Mucosa of descending colon (tissue), 3 donors: Measurements from ENCODE around the gene CTTNBP2. TPM values are rescaled to one million over a fixed set of nuclear protein-coding genes. Genes with fewer than 3 reads are reported as not detected.

Source experiments
- ATAC-seq: fragments of 200-7000 bp; cut with Tn5 transposase; one replicate; pipeline ENCODE4 v1.9.1; 2020; ENCODE audit warnings: mild to moderate bottlenecking, moderate library complexity
- DNase-seq, 3 donors: peaks; one replicate each; pipeline ENCODE4 v3.0.0-alpha.2; 2020
- H3K36me3 ChIP-seq: fragments of 200-600 bp; one replicate; pipeline ENCODE4 v1.8.0; 2021; ENCODE audit warnings: low read depth, mild to moderate bottlenecking
- H3K4me1 ChIP-seq: fragments of 200-600 bp; one replicate; pipeline ENCODE4 v1.8.0; 2021; ENCODE audit warnings: low read depth, mild to moderate bottlenecking
- H3K4me3 ChIP-seq: fragments of 200-600 bp; one replicate; pipeline ENCODE4 v1.8.0; 2021; ENCODE audit warnings: mild to moderate bottlenecking
- H3K9me3 ChIP-seq: fragments of 200-600 bp; one replicate; pipeline ENCODE4 v1.8.0; 2021; ENCODE audit warnings: mild to moderate bottlenecking
- intact Hi-C, 2 donors: fragments of 100-400 bp; cut with DNase I in 1 of 2; cut with micrococcal nuclease in 1 of 2; formaldehyde crosslinking; loops; one replicate each; pipeline versions ENCODE4 v1.11.0 to v1.11.1; 2022; cut with DNase I, micrococcal nuclease
- total RNA-seq, 3 donors: library from RNA; stranded (reverse); fragmentation: NEBNext Ultra II Directional in 2 of 3; extraction: Animal tissue kit (Norgen Biotek cat#: 25700) in 2 of 3; gene quantifications; one replicate each; pipeline versions ENCODE4 v1.2.1 to v1.2.4, GENCODE V29; 2021 to 2023
- TF ChIP-seq, protein P1 (sequence below): fragments of 200-600 bp; IDR thresholded peaks from one replicate; pipeline ENCODE4 v1.8.0; 2022; ENCODE audit warnings: antibody characterized with exemption, mild to moderate bottlenecking
- donor health status: DM: no; HTN: no; CAD: no; lungs with moderate emphysema.
- donor health status: DM: no; HTN: no; CAD: no.
- donor health status: DM: no; HTN: yes; CAD: no.

Gene CTTNBP2
- total RNA-seq, 3 donors from 2014 or later: 3.9 to 8.3 (median 7.2) TPM

DNA sequence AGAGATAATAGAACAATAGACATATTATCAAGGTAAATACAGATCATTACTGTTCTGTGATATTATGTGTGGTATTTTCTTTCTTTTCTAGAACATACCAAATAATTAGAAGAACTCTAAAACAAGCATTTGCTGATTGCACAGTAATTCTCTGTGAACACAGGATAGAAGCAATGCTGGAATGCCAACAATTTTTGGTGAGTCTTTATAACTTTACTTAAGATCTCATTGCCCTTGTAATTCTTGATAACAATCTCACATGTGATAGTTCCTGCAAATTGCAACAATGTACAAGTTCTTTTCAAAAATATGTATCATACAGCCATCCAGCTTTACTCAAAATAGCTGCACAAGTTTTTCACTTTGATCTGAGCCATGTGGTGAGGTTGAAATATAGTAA is 207.9 kb downstream of the CTTNBP2 start:
- DNase-seq: no peak
- Histone ChIP-seq H3K4me1 (peaks cover 3% of the 10 kb centered on the region), H3K9me3 (no peaks in the 10 kb centered on the region), H3K4me3 (no peak overlapping the region), H3K36me3 (no peaks in the 10 kb centered on the region)
- no peak for ATAC-seq
- TF ChIP-seq, protein P1, sequence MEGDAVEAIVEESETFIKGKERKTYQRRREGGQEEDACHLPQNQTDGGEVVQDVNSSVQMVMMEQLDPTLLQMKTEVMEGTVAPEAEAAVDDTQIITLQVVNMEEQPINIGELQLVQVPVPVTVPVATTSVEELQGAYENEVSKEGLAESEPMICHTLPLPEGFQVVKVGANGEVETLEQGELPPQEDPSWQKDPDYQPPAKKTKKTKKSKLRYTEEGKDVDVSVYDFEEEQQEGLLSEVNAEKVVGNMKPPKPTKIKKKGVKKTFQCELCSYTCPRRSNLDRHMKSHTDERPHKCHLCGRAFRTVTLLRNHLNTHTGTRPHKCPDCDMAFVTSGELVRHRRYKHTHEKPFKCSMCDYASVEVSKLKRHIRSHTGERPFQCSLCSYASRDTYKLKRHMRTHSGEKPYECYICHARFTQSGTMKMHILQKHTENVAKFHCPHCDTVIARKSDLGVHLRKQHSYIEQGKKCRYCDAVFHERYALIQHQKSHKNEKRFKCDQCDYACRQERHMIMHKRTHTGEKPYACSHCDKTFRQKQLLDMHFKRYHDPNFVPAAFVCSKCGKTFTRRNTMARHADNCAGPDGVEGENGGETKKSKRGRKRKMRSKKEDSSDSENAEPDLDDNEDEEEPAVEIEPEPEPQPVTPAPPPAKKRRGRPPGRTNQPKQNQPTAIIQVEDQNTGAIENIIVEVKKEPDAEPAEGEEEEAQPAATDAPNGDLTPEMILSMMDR: no peak
- intact Hi-C loops: no loop called here

DNA sequence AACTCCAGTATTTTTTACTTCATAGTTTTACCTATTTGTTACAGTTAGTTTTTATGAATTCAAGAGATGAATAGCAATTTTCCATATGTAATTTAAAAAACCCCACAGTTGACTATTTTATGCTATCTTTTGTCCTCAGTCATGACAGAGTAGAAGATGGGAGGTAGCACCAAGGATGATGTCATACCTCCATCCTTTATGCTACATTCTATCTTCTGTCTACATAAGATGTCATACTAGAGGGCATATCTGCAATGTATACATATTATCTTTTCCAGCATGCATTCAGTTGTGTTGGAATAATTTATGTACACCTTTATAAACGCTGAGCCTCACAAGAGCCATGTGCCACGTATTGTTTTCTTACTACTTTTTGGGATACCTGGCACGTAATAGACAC is 209.2 kb downstream of the CTTNBP2 start:
- peaks cover 3% of the 10 kb centered on the region for H3K4me1 ChIP-seq
- TF ChIP-seq, protein P1: no peak
- no peak for ATAC-seq
- no peaks in the 10 kb centered on the region for H3K9me3 ChIP-seq
- no peaks in the 10 kb centered on the region for H3K36me3 ChIP-seq
- DNase-seq: no peak
- intact Hi-C loops: no loop called here
- H3K4me3 ChIP-seq: no peak overlapping the region

DNA sequence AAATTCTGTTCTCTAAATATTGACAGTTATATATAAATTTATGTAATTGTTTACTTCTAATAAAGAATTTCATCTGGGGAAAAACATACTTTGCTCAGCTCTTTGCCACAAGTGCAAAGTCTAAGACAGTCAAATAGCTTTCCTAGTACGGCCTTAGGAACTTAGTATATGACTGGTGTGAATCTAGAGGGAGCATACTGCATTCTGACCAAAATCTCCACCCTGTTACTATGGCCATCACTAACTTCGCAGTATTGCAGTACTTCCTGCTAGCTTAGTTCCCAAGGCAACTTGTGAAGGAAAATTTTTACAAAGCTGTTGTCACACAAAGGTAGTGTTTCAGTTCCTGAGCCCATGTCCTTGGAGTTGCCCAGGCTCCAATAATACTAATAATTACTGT is 211.9 kb downstream of the CTTNBP2 start:
- Histone ChIP-seq H3K36me3 (no peaks in the 10 kb centered on the region), H3K4me1 (peaks cover 15% of the 10 kb centered on the region), H3K9me3 (no peaks in the 10 kb centered on the region), H3K4me3 (no peak overlapping the region)
- DNase-seq (no peak), ATAC-seq (peak; percentile 76)
- TF ChIP-seq, protein P1: no peak
- intact Hi-C loops: no loop called here
